NCI-H1048 (cell line): ENCODE data around the gene HTR2B.
"Not testable (repeated sequence)": the region's sequence is repeated elsewhere in the genome, so short reads cannot be mapped to it uniquely, and the experiment has no call there.

ENCODE experiments used
- DNase-seq: peaks from one replicate; lab custom pipeline; 2025; lab: John Stamatoyannopoulos, UW

The HTR2B gene

GRCh38 chr2:231124838-231125568, at the start of gene HTR2B:
TSS of gene HTR2B (minus strand) at chr2:231125042. CDS start at chr2:231123764, 1,278 bp downstream.
- no peak for DNase-seq

- DNase-seq = no peak
Measured at GRCh38 chr2:231174211-231174651, 49.4 kb upstream of the HTR2B start.

- no peak for DNase-seq
Measured at GRCh38 chr2:231172025-231172424, 47.2 kb upstream of the HTR2B start.

- DNase-seq = no peak
Measured at GRCh38 chr2:231170055-231170454, 45.2 kb upstream of the HTR2B start.

GRCh38 chr2:231169488-231169887, 44.6 kb upstream of the HTR2B start:
- DNase-seq = no peak

GRCh38 chr2:231168460-231169139, 43.8 kb upstream of the HTR2B start:
- no peak for DNase-seq

- no peak for DNase-seq
Measured at GRCh38 chr2:231167745-231168459, 43.1 kb upstream of the HTR2B start.

GRCh38 chr2:231163414-231164095, 38.7 kb upstream of the HTR2B start:
- no peak for DNase-seq

GRCh38 chr2:231163011-231163410, 38.2 kb upstream of the HTR2B start:
- no peak for DNase-seq

GRCh38 chr2:231161877-231162329, 37.1 kb upstream of the HTR2B start:
- no peak for DNase-seq

- DNase-seq = no peak
Measured at GRCh38 chr2:231161252-231161839, 36.5 kb upstream of the HTR2B start.

GRCh38 chr2:231160701-231161100, 35.9 kb upstream of the HTR2B start:
- DNase-seq = no peak

GRCh38 chr2:231159306-231159705, 34.5 kb upstream of the HTR2B start:
- no peak for DNase-seq

GRCh38 chr2:231152800-231153557, 28.1 kb upstream of the HTR2B start:
- DNase-seq = no peak

GRCh38 chr2:231146665-231147064, 21.8 kb upstream of the HTR2B start:
- DNase-seq = no peak

GRCh38 chr2:231144896-231145295, 20.1 kb upstream of the HTR2B start:
- DNase-seq = no peak

- not testable (repeated sequence) for DNase-seq
Measured at GRCh38 chr2:231140808-231141207, 16.0 kb upstream of the HTR2B start.

- no peak for DNase-seq
Measured at GRCh38 chr2:231139796-231140195, 15.0 kb upstream of the HTR2B start.

GRCh38 chr2:231138699-231139098, 13.9 kb upstream of the HTR2B start:
- DNase-seq = no peak

GRCh38 chr2:231134910-231135655, 10.2 kb upstream of the HTR2B start:
- no peak for DNase-seq
